Right lobe of liver (tissue), 6 donors: Measurements from ENCODE around the gene PSD4. TPM values are rescaled to one million over a fixed set of nuclear protein-coding genes. Genes with fewer than 3 reads are reported as not detected.

Experiments used
- ATAC-seq, 4 donors: fragments of 200-7000 bp; cut with Tn5 transposase; one replicate each; pipeline ENCODE4 v1.9.1; 2020; ENCODE audit warnings: mild to moderate bottlenecking in 4 of 4, moderate library complexity in 4 of 4
- DNase-seq, 3 donors: peaks; one replicate each; pipeline ENCODE4 v3.0.0-alpha.2; 2020
- H3K27ac ChIP-seq, 3 donors: fragments of 200-600 bp; one replicate each; pipeline ENCODE4 v1.8.0; 2022
- H3K27me3 ChIP-seq, 2 donors: fragments of 200-600 bp; one replicate each; pipeline ENCODE4 v1.8.0; 2022
- H3K36me3 ChIP-seq, 4 donors: fragments of 200-600 bp; sonication (generic) in 1 of 4; one replicate each; pipeline versions ENCODE4 v1.5.1 to v1.8.0; 2017 to 2022; ENCODE audit warnings: control low read depth in 1 of 4
- H3K4me1 ChIP-seq, 4 donors: fragments of 200-600 bp; sonication (generic) in 1 of 4; one replicate each; pipeline versions ENCODE4 v1.5.1 to v1.8.0; 2017 to 2022; ENCODE audit warnings: control low read depth in 1 of 4
- H3K4me3 ChIP-seq, 3 donors: fragments of 200-600 bp; one replicate each; pipeline ENCODE4 v1.8.0; 2022
- H3K9me3 ChIP-seq, 4 donors: fragments of 200-600 bp; sonication (generic) in 1 of 4; one replicate each; pipeline versions ENCODE4 v1.5.1 to v1.8.0; 2017 to 2022; ENCODE audit warnings: control low read depth in 1 of 4
- POLR2A ChIP-seq: fragments of 450-650 bp; IDR thresholded peaks from one replicate; pipeline ENCODE4 v1.6.1; 2017; ENCODE audit warnings: antibody characterized with exemption, mild to moderate bottlenecking
- WGBS: methylation state at CpG from one replicate; pipeline ENCODE4 v1.1.6; 2018; ENCODE audit warnings: low coverage, low lambda C conversion rate; ENCODE audit not compliant: insufficient coverage; ENCODE audit errors: missing lambda C conversion rate; 5-methylcytosine and 5-hydroxymethylcytosine counted together
- intact Hi-C, 2 donors: fragments of 100-400 bp; cut with DNase I; formaldehyde crosslinking; loops; one replicate each; pipeline versions ENCODE4 v1.11.2 to v1.14.1; 2022
- total RNA-seq, 6 experiments: library from RNA; depleted of rRNA in 2 of 6; stranded (reverse); fragments of >200 nt in 2 of 6; fragmentation: NEBNext Ultra II Directional in 3 of 6; extraction: Animal tissue kit (Norgen Biotek cat#: 25700) in 3 of 6; gene quantifications; one replicate each; pipeline versions ENCODE4 v1.1.0 to v1.2.4, GENCODE V29; 2016 to 2023
- TF ChIP-seq, protein P1 (sequence below), 4 donors: fragments of 200-600 bp in 3 of 4; fragments of 450-650 bp in 1 of 4; IDR thresholded peaks; one replicate each; pipeline versions ENCODE4 v1.5.1 to v1.8.0; 2016 to 2022; ENCODE audit warnings: antibody characterized with exemption in 4 of 4, mild to moderate bottlenecking in 2 of 4
- donor health status: DM: no; HTN: yes; CAD: no.
- donor health status: DM: no; HTN: no; CAD: no.
- donor health status: DM: no; HTN: no; CAD: no.
- donor health status: DM: no; HTN: yes; CAD: no.
- donor health status: DM: no; HTN: yes; CAD: no.

Gene PSD4
- total RNA-seq, 6 experiments from 2014 or later, result 38.0 to 77.8 (median 58.7) TPM

DNA sequence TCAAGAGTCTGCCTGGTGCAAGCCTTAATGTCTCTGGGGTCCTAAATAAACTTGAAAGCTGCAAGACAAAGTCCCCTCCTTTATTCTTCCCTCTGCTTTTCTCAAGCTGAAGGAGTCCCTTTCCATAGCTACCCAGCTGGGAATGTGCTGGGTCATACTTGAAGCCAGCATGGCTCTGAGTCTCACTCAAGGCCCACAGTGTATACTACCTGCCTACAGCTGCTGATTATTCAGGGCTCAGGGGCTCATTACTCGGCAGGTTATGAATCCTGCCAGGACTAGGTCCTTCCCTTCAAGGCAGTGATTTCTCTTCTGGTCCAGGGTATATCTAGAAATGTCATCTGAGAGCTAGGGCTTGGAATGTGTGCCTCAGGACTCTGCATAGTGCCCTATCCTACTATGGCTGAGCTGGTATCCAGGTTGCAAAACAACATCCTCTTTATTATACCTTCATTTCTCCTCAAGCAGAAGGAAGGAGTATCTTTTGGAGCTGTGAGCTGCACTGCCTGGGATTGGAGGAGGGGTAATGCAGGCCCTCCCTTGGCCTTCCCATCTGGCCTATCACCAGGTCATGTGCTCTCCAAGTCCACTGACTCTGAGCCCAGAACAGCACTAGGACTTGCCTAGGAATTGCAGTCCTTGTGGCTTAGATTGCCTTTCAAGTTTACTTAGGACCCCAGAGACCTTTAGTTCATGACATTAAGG lies 24.1 kb upstream of the PSD4 start:
- H3K4me3 ChIP-seq, result no peak overlapping the region
- TF ChIP-seq POLR2A, result no peak
- TF ChIP-seq, protein P1, sequence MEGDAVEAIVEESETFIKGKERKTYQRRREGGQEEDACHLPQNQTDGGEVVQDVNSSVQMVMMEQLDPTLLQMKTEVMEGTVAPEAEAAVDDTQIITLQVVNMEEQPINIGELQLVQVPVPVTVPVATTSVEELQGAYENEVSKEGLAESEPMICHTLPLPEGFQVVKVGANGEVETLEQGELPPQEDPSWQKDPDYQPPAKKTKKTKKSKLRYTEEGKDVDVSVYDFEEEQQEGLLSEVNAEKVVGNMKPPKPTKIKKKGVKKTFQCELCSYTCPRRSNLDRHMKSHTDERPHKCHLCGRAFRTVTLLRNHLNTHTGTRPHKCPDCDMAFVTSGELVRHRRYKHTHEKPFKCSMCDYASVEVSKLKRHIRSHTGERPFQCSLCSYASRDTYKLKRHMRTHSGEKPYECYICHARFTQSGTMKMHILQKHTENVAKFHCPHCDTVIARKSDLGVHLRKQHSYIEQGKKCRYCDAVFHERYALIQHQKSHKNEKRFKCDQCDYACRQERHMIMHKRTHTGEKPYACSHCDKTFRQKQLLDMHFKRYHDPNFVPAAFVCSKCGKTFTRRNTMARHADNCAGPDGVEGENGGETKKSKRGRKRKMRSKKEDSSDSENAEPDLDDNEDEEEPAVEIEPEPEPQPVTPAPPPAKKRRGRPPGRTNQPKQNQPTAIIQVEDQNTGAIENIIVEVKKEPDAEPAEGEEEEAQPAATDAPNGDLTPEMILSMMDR (IDR thresholded peaks at IDR 0.05), result no peak
- intact Hi-C loops, result no loop called here
- ATAC-seq (peak; percentile 67 to 95 (median 82)), DNase-seq (no peak)
- no peaks in the 10 kb centered on the region for H3K27me3 ChIP-seq
- WGBS, result 86% methylated on average over 1 of the region's 1 CpG
- no peaks in the 10 kb centered on the region for H3K9me3 ChIP-seq
- peak overlapping the region in 1 of 3 donors; percentile 39 for H3K27ac ChIP-seq
- H3K36me3 ChIP-seq, result no peaks in the 10 kb centered on the region
- peaks cover 0 to 20% (median 3%) of the 10 kb centered on the region in 4 donors for H3K4me1 ChIP-seq

DNA sequence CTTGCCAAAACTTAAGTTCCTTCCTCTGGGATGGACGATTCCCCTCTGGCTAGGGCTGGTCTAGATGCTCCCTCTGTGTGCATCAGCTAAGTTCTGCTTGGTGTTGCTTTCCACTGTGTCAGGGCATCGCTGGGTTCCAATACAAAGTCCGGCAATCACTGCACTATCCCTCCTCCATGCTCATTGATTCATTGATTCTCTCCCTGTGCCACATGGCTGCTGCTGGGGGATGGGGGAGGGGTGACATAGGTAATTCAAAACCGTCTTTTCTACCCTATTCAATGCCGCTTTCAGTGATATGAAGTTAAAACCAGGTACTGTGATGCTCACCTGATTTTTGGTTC lies 23.5 kb upstream of the PSD4 start:
- ATAC-seq (peak; percentile 29 to 90 (median 86)), DNase-seq (no peak)
- Histone ChIP-seq H3K27ac (peak overlapping the region in 1 of 3 donors; percentile 39), H3K27me3 (no peaks in the 10 kb centered on the region), H3K9me3 (no peaks in the 10 kb centered on the region), H3K4me3 (no peak overlapping the region), H3K36me3 (no peaks in the 10 kb centered on the region), H3K4me1 (peaks cover 0 to 20% (median 3%) of the 10 kb centered on the region in 4 donors)
- TF ChIP-seq, protein P1 (IDR thresholded peaks at IDR 0.05), result no peak
- no peak for TF ChIP-seq POLR2A
- WGBS, result 34% methylated on average over 4 of the region's 5 CpGs
- intact Hi-C loops, result no loop called here

DNA sequence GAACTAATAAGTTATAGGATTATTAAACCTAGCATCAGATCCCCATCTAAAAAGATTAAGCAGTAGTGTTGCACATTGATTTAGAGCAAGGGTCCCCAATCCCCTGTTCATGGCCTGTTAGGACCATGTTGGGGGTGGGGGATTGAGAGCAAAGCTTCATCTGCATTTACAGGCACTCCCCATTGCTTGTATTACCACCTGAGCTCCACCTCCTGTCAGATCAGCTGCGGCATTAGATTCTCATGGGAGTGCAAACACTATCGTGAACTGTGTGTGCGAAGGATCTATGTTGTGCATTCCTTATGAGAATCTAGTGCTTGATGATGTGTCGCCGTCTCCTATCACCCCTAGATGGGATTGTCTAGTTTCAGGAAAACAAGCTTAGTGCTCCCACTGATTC lies 18.4 kb upstream of the PSD4 start:
- Histone ChIP-seq H3K27ac (no peak overlapping the region), H3K27me3 (no peaks in the 10 kb centered on the region), H3K4me3 (no peak overlapping the region), H3K9me3 (no peaks in the 10 kb centered on the region), H3K36me3 (no peaks in the 10 kb centered on the region), H3K4me1 (peaks cover 0 to 28% (median 9%) of the 10 kb centered on the region in 4 donors)
- WGBS, result 42% methylated on average over 2 of the region's 5 CpGs
- TF ChIP-seq, protein P1 (IDR thresholded peaks at IDR 0.05), result no peak
- no peak for TF ChIP-seq POLR2A
- intact Hi-C loops, result no loop called here
- ATAC-seq (no peak), DNase-seq (no peak)

DNA sequence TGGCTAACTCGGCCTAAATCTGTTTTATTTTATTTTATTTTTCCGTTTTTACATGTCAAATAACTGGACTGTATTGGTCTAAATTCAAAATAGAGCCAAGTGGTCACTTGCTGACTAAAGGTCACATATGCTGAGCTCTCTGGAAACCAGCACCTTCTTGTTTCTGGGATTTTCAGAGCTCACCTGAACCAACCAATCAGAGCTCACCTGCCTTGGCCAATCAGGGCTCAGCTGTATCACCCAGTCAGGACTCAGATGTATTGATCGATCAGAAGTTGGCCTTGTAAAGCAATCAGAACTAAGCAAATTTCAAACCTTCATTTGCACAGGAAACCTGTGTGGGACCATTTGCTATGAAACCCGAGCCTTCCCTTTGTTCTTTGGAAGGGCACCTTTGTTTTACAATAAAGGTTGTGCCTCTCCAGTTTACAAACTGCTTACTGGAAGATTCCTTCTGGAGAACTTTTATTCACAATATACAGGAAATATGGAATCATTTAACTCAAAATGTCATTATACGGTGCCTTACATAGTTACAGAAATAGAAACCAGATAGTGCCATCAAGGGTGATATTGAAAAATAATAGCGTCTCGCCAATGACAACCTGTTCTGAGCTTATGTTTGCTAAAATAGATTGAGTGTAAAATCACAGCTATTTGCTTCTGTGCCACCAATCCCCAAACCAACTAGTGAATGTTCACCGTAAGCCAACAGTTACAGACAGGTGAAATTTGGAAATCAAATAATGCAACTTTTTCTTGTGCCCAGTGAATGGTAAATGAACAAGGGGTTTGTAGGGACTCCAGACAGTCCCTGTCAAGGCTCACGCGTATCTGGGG lies 17.3 kb upstream of the PSD4 start:
- DNase-seq, result peak; percentile 71 to 93 (median 88)
- no peaks in the 10 kb centered on the region for H3K27me3 ChIP-seq
- peak; percentile 87 for TF ChIP-seq POLR2A
- TF ChIP-seq, protein P1 (IDR thresholded peaks at IDR 0.05), result no peak

More for the DNA sequence above, 17.3 kb upstream of the PSD4 start:
- Histone ChIP-seq H3K4me1 (peaks cover 0 to 21% (median 9%) of the 10 kb centered on the region in 4 donors), H3K9me3 (no peaks in the 10 kb centered on the region), H3K36me3 (no peaks in the 10 kb centered on the region), H3K4me3 (peak overlapping the region in 2 of 3 donors; percentile 76 to 81), H3K27ac (peak overlapping the region; percentile 79 to 99 (median 94))
- 22% methylated on average over 8 of the region's 10 CpGs for WGBS
- intact Hi-C loops, result no loop called here
- ATAC-seq, result peak; percentile 74 to 86 (median 78)
